GM19099 (cell line): ENCODE measurements around the gene C1orf74.

Experiments used
- POLR2A ChIP-seq: IDR thresholded peaks from 3 replicates; pipeline ENCODE4 v1.6.1; 2011; ENCODE audit warnings: low read depth; ENCODE audit not compliant: insufficient read length; ENCODE audit errors: extremely low read depth

Gene C1orf74

DNA sequence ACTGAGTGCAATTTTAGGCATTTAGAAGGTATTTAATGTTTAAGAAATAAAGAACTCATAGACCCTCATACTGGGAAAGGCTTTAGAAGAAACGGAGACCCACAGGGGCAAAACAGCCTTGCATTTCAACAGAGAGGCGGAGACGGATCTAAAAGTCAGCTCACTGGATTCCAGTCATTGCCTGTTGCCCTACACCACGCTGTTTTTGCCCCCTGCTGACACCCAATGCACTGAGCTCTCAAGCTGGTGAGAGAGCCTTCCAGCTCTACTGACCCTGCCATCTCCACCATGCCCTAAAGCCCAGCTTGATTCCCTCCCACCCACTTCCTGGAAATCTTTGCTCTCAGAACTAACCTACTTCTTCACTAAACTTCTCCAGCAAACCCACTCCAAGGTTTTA, 35.7 kb downstream of the C1orf74 start:
- no peak for TF ChIP-seq POLR2A

DNA sequence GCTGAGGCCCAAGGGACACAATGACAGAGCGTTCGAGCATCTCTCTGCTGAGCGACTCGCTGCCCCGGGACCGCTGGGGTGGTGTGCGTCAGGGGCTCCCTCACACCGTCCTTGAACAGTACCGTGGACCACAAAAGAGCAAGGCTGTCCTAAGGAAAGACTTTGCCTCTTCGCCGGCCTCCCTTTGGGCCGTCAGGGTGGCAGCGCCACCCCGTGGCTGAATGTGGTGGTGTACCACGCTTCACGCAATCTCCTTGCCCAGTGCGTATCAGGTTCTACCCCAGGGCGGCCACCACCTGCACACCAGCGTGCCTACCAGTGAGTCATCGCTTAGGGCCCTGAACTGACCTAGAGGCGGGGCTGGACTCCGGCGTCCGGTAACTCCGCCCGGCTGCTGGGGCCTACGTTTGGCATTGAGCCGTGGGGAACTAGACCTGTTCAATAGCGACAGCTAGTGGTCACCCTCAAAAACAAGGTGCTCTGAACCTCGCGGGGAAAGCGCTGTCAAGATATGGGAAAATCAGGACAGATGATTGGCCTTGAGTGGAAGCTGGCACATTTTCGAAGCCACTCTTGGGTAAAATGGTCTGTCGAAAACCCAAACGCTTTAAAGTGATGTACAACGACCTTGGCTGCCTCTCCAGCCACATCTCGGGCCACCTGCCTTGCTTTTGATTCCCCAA, 36.6 kb downstream of the C1orf74 start:
- TF ChIP-seq POLR2A, result peak; percentile 30

DNA sequence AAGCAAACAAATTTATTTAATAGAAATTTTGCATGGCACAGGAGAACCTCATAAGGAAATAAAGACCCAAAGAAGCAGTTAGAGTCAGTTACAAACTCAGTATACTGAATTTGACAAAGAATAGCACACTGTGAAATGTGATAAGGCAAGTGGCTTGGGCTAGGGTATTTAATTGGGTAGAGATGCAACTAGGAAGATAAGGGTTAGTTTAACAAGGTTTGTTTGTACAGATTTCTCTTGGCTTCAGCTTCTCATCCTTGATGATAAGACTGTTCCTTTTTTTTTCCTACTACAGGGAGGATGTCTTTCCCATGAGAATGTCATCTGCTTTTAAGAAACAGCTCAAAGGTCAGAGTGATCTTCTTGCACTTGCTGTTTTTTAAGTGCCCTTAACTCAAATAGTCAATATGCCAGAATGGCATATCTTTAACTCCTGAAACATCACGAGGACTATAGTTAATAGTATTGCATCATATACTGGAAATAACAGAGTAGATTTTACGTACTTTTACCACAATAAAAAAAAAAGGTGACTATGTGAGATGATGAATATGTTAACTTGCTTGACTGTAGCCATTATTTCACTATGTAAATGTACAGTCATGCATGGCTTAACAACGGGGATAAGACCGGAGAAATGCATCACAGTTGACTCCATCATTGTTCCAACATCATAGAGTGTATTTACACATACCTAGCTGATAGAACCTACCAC, 37.8 kb downstream of the C1orf74 start:
- no peak for TF ChIP-seq POLR2A

DNA sequence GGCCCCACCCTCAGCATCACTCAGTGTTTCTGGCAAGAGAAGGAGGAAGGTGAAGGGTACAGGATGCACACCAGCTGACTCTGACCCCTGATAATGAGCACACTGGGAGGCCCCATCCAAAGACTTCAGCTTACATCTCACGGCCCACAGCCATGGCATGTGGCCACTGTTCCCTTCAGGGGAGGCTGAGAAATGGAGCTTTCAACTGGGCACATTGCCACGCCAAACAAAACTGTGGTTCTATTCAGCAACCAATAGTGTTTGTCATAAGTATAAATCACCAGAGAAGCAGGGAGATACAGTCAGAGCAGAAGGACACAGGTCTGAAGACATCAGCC, 41.2 kb downstream of the C1orf74 start:
- no peak for TF ChIP-seq POLR2A

DNA sequence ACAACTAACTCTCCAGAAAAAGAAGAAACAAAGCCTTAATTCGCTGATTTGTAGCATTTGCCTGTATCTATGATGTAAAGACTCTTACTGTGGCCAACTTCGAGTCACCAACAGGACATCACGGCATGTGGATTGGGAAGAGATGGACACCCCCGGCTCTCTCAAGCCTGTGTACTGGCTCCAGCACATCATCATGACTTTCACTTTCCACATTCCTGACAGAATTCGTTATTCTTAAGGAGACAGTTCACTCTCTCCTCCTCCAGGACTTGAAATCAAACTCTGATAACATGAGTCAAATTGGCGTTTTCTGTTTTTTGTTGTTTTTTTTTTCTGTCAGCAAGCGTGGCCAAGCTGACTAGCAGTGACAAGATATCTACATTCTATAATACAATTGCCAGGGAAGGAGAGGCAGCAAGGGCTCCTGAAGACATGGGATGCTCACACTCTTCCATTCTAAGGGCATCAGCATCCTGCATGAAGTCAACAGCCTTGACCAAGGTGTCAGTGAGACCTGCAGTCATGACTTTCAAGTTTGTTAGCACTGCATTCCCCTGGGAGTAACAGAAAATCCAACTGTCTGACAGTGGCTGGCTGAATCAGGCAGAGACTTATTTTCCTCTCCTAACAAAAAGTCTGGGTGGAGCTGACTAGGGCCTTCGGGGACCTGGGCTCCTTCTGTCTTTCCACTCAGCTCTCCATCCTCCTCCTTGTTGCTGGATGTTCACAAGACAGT, 41.8 kb downstream of the C1orf74 start:
- TF ChIP-seq POLR2A, result no peak

DNA sequence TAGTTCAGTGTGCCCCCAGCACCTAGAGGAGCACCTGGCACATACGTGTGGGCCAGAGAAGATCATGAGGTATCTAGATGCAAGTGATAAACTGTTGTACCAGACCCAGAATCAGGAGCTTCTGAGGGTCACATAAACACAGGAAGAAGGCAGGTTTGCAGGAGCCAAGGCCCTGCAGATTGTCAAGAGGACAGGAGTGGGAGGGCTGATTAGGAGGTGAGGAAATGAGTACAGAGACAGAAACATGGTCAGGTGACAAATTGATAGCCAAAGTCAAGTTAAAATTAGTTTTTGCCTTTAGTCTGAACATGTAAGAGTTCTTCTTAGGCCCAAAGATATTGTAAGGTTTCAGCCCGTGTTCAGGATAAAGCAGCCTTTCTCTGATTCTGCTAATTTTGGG, 42.5 kb downstream of the C1orf74 start:
- TF ChIP-seq POLR2A, result no peak

DNA sequence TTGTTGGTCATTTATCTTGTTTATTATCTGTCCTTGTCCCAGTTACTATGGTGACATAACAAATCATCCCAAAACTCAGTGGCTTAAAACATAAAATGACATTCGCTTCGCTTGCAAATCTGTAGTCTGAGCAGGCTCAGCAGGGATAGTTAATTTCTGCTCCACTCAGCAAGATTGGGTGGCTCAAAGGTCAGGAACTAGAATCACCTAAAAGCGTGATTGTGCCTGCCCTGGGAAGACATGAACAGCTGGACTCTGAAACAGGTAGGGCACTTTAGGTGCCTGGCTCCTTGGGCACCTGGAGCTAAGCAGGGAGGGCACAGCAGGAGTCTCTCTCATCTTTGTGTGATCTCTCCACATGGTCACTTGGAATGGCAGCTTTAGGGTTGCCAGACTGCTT, 43.2 kb downstream of the C1orf74 start:
- no peak for TF ChIP-seq POLR2A

DNA sequence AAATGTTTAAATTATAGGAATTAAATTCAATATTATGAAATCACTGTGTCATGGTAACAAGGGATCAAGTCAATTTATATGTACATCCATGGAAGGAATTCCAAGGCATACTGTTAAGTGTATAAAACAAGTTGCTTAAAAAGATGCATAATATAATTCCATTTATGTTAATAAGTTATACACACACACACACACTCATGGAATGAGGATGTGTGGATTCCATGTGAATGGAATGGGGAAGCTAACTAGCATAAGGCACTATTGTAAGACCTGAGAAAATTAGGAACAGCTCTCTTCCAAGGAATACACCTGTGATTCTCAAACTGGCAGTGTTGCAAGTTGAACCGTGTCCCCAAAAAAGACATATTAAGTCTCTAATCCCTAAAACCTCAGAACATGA, 46.1 kb downstream of the C1orf74 start:
- TF ChIP-seq POLR2A, result no peak

DNA sequence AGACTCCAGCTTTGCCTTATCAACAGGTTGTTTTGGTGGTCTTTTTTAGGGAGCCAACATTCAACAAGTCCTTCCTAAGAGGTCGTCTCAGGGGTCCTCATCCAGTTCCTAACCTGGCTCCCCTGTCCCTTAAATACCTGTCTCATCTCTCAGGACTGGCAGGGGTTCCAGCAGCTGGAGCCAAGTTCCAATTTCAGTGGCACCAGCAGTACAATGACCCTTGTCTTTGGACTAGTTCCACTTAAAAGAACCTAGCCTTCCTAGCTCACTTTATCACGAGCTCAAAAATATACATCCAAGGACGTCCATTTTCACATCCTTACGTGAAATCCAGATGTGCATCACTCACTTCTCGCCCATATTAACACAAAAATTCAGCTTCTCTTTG, 47.2 kb downstream of the C1orf74 start:
- TF ChIP-seq POLR2A, result no peak

DNA sequence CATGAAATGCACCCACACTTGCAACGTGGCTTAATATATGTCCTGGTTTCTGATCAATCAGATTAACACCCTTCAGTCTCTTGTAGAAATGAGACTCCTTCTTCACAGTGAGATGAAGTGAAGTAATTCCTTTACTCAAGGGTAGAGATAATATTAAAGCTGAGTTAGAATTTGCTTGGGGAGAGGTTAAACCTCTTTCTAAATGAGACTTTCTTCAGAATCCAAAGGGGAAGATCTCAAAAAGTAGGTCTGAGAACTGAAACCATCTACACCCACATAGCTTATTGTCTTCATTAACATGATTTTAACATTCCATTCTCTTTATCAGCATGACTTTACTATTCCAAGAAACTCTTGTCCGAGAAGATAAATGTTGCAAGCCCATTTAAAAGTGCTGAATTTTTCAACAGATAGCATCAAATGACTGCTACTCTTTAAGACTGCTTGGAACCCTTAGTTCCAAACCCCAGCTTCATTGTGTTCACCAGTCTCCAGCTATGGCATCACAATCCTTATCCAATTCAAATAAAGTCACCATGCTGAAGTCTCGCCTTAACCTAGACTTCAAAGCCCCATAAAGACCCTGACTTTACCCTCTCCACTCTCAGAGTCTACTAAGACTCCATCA, 47.8 kb downstream of the C1orf74 start:
- no peak for TF ChIP-seq POLR2A

DNA sequence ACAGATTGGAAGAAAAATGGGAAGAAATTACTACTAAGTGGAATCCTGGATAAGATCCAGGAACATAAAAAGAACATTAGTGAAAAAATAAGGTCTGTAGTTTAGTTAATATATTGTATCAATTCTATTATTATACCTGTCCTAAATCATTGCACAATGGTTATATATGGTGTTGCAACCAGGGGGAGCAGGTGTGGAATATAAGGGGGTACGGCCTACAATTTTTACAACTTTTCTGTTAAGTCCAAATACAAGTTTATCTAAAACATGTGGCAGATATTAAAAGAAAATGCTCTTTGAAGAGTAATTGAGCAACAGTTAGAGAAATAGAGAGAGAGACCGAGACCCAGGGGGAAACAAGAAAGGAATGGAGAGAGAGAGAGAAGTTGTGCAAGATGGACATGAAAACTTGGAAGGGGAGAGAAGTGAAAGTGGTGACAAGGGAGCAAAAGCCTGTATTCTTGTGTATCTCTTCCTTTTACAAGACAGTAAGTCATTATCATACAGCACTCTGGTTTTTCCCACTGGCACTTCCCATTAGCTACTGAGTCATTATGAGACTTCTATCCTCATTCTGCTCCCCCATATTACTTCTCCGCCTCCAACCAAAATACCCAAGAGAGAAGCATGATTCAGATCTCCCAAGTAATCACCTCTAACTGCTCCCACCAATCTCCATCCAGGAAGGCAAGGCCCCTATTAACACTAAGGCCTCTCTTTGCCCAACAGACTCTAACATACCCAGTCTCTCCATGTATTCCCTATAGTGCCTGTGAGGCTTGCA, 50.8 kb downstream of the C1orf74 start:
- TF ChIP-seq POLR2A, result no peak

DNA sequence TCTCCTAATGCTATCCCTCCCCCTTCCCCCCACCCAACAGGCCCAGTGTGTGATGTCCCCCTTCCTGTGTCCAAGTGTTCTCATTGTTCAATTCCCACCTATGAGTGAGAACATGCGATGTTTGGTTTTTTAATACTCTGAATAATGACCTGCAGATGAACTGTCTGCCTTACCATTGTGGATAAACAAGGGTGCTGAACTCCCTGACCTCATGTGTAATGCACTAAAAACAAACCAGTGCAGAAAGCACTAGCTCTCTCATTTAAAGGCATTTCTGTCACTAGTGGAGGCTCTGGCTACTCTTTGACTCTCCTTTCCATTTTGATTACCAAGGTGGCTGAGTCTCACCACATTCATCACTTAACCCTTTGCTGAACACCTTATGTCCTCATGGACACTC, 51.6 kb downstream of the C1orf74 start:
- no peak for TF ChIP-seq POLR2A

DNA sequence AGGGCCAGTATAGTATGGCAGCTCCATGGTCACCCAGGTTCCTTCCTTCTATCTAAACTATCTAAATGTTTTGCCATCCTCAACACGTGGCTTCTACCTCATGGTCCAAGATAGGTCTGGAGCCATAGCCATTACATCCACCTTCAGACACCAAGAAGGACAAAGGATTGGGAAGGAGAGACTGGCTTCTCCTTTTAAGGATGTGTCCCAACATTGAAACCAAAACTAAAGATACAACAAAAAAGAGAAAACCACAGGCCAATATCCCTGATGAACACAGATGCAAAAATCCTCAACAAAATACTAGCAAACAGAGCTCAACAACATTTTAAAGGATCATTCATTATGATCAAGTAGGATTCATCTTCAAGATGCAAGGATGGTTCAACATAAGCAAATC, 54.9 kb downstream of the C1orf74 start:
- no peak for TF ChIP-seq POLR2A
